GM12878 (cell line): ENCODE data around the gene HMGXB4. TPM values are rescaled to one million over a fixed set of nuclear protein-coding genes. Genes with fewer than 3 reads are reported as not detected.

Experiments
- ETV6 ChIP-seq, 2 experiments: fragments of 450-650 bp in 1 of 2; IDR thresholded peaks in 1 of 2; conservative IDR thresholded peaks in 1 of 2; 2 replicates each; pipeline ENCODE4 v1.6.1; 2014; ENCODE audit warnings: antibody characterized with exemption in 1 of 2, borderline replicate concordance in 1 of 2, low read depth in 1 of 2, mild to moderate bottlenecking in 1 of 2, moderate library complexity in 1 of 2
- JUNB ChIP-seq: IDR thresholded peaks from 2 replicates; pipeline ENCODE4 v1.6.1; 2016; ENCODE audit warnings: antibody characterized with exemption, mild to moderate bottlenecking
- MEF2B ChIP-seq: fragments of 450-650 bp; IDR thresholded peaks from 2 replicates; pipeline ENCODE4 v1.6.1; 2018; ENCODE audit warnings: mild to moderate bottlenecking, moderate library complexity; ENCODE audit not compliant: partially characterized antibody, poor library complexity, severe bottlenecking
- NBN ChIP-seq: fragments of 450-650 bp; IDR thresholded peaks from 2 replicates; pipeline ENCODE4 v1.6.1; 2016
- NFXL1 ChIP-seq: fragments of 450-650 bp; IDR thresholded peaks from 2 replicates; pipeline ENCODE4 v1.6.1; 2017; ENCODE audit warnings: antibody characterized with exemption, mild to moderate bottlenecking, borderline replicate concordance
- NR2C1 ChIP-seq: fragments of 450-650 bp; IDR thresholded peaks from 2 replicates; pipeline ENCODE4 v1.6.1; 2017; ENCODE audit warnings: antibody characterized with exemption, mild to moderate bottlenecking, moderate library complexity
- PBX3 ChIP-seq: IDR thresholded peaks from 2 replicates; pipeline ENCODE4 v1.6.1; 2011; ENCODE audit warnings: mild to moderate bottlenecking, low read depth, low read length, moderate library complexity; ENCODE audit not compliant: insufficient replicate concordance
- RBBP5 ChIP-seq: fragments of 200-600 bp; sonication (generic); conservative IDR thresholded peaks from 2 replicates; pipeline ENCODE4 v1.6.1; 2016
- SMARCA5 ChIP-seq: fragments of 450-650 bp; IDR thresholded peaks from 2 replicates; pipeline ENCODE4 v1.6.1; 2017; ENCODE audit warnings: mild to moderate bottlenecking
- SPI1 ChIP-seq: IDR thresholded peaks from 2 replicates; pipeline ENCODE4 v1.6.1; 2011; ENCODE audit warnings: low read depth, mild to moderate bottlenecking, low read length, moderate library complexity, borderline replicate concordance; ENCODE audit not compliant: insufficient read depth
- SREBF2 ChIP-seq: IDR thresholded peaks from 2 replicates; pipeline ENCODE4 v1.6.1; 2012; ENCODE audit warnings: mild to moderate bottlenecking, low read length
- polyA plus RNA-seq, 11 experiments: library from polyadenylated mRNA; depleted of rRNA in 4 of 11; unstranded in 6 of 11; stranded (reverse) in 5 of 11; fragments of >200 nt; fragmentation: Nextera tagmentation in 4 of 11; fragmentation: Illumina TruSeq in 1 of 11; extraction: Ambion mirVana in 4 of 11; extraction: Trizol in 1 of 11; gene quantifications; 1 replicate in 1 of 11; 2 replicates in 10 of 11; pipeline versions ENCODE4 v1.2.1 to v1.2.3, GENCODE V29; 2011 to 2016; ENCODE audit warnings: inconsistent platforms in 2 of 11, missing spikeins in 2 of 11, low read depth in 1 of 11
- total RNA-seq, 4 experiments: library from RNA; depleted of rRNA in 3 of 4; stranded (reverse); fragments of >200 nt in 3 of 4; fragmentation: Illumina TruSeq in 1 of 4; extraction: Trizol in 1 of 4; gene quantifications; 2 replicates each; pipeline versions ENCODE4 v1.2.1 to v1.2.3, GENCODE V29; 2013 to 2021
- TF ChIP-seq, protein P1 (sequence below), 3 experiments: IDR thresholded peaks in 2 of 3; conservative IDR thresholded peaks in 1 of 3; 2 replicates each; pipeline ENCODE4 v1.5.1; 2011; ENCODE audit warnings: low read depth in 3 of 3, low read length in 3 of 3, mild to moderate bottlenecking in 3 of 3, control low read depth in 2 of 3, moderate library complexity in 2 of 3, inconsistent platforms in 1 of 3, mixed read lengths in 1 of 3; ENCODE audit not compliant: control insufficient read depth in 2 of 3, insufficient read depth in 1 of 3; ENCODE audit errors: extremely low read depth in 1 of 3
- TF ChIP-seq, protein P2 (sequence below): fragments of 450-650 bp; IDR thresholded peaks from 2 replicates; pipeline ENCODE4 v1.6.1; 2016; ENCODE audit warnings: mild to moderate bottlenecking, moderate library complexity, borderline replicate concordance
- TF ChIP-seq, protein P3 (sequence below): fragments of 450-650 bp; IDR thresholded peaks from 2 replicates; pipeline ENCODE4 v1.6.1; 2017; ENCODE audit warnings: mild to moderate bottlenecking, moderate library complexity

Gene HMGXB4
- total and polyA plus RNA-seq, 10 of the 15 experiments (the other 5 are each of a cell fraction or from before 2014, with no cell fraction given) = 15.5 to 44.5 (median 24.9) TPM

DNA sequence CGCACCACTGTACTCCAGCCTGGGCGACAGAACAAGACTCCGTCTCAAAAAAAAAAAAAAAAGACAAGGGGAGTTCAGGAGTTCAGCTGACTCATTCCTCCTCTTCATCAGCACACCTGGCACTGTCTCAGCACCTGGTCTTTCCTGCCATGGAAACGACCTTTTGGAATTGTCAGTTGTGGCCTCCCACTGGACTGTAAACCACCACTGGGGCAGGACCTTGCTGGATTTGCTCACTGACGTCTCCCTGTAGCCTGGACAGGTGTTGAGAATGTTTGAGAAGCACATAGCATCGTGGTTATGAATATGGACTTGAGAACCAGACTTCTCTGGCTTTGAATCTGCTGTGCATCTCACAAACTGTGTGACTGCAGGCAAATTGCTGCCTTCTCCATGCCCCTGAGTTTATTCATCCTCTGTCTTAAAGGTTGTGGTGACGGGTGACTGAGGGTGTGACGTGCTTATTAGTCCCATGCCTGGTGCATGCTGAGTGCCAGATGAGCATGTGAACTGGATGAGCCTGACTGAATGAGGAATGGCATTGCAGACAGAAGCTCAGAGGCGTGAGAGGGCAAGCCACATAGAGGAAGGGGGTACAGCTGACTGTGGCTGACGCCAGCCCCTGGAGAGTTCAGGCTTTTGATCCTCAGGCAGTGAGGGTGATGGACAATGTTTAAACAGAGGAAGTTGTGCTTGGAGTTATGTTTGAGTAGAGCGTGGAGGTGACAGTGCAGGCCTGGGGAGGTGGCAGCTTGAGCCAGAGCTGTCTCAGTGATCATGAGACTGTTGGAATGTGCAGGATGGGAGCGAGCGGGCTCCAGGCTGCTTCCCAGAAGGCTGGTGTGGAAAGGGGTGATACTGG, 55.1 kb downstream of the HMGXB4 start (continued):
- TF ChIP-seq, protein P1, sequence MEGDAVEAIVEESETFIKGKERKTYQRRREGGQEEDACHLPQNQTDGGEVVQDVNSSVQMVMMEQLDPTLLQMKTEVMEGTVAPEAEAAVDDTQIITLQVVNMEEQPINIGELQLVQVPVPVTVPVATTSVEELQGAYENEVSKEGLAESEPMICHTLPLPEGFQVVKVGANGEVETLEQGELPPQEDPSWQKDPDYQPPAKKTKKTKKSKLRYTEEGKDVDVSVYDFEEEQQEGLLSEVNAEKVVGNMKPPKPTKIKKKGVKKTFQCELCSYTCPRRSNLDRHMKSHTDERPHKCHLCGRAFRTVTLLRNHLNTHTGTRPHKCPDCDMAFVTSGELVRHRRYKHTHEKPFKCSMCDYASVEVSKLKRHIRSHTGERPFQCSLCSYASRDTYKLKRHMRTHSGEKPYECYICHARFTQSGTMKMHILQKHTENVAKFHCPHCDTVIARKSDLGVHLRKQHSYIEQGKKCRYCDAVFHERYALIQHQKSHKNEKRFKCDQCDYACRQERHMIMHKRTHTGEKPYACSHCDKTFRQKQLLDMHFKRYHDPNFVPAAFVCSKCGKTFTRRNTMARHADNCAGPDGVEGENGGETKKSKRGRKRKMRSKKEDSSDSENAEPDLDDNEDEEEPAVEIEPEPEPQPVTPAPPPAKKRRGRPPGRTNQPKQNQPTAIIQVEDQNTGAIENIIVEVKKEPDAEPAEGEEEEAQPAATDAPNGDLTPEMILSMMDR (IDR thresholded peaks at IDR 0.05 in 2 of 3, conservative IDR thresholded peaks at IDR 0.05 in 1 of 3; ENCODE audit: control insufficient read depth in 2 of 3, extremely low read depth in 1 of 3, insufficient read depth in 1 of 3, low read depth in 3 of 3, low read length in 3 of 3) = no peak
- TF ChIP-seq MEF2B (no peak), ETV6 (conservative IDR thresholded peaks at IDR 0.05 in 1 of 2, IDR thresholded peaks at IDR 0.05 in 1 of 2; ENCODE audit: borderline replicate concordance in 1 of 2, low read depth in 1 of 2) (0 out of 4 replicates have a peak, but pooled peaks of 1 of the 2 experiments have one; percentile 4), JUNB (peak; percentile 56), SREBF2 (no peak), PBX3 (no peak), SPI1 (peak; percentile 44; the same call in 1 of the 2 replicates), NBN (no peak), SMARCA5 (0 out of 2 replicates have a peak, but pooled peaks have one; percentile 51), NR2C1 (no peak), RBBP5 (no peak), NFXL1 (no peak)
- TF ChIP-seq, protein P2, sequence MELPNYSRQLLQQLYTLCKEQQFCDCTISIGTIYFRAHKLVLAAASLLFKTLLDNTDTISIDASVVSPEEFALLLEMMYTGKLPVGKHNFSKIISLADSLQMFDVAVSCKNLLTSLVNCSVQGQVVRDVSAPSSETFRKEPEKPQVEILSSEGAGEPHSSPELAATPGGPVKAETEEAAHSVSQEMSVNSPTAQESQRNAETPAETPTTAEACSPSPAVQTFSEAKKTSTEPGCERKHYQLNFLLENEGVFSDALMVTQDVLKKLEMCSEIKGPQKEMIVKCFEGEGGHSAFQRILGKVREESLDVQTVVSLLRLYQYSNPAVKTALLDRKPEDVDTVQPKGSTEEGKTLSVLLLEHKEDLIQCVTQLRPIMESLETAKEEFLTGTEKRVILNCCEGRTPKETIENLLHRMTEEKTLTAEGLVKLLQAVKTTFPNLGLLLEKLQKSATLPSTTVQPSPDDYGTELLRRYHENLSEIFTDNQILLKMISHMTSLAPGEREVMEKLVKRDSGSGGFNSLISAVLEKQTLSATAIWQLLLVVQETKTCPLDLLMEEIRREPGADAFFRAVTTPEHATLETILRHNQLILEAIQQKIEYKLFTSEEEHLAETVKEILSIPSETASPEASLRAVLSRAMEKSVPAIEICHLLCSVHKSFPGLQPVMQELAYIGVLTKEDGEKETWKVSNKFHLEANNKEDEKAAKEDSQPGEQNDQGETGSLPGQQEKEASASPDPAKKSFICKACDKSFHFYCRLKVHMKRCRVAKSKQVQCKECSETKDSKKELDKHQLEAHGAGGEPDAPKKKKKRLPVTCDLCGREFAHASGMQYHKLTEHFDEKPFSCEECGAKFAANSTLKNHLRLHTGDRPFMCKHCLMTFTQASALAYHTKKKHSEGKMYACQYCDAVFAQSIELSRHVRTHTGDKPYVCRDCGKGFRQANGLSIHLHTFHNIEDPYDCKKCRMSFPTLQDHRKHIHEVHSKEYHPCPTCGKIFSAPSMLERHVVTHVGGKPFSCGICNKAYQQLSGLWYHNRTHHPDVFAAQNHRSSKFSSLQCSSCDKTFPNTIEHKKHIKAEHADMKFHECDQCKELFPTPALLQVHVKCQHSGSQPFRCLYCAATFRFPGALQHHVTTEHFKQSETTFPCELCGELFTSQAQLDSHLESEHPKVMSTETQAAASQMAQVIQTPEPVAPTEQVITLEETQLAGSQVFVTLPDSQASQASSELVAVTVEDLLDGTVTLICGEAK = no peak
- TF ChIP-seq, protein P3, sequence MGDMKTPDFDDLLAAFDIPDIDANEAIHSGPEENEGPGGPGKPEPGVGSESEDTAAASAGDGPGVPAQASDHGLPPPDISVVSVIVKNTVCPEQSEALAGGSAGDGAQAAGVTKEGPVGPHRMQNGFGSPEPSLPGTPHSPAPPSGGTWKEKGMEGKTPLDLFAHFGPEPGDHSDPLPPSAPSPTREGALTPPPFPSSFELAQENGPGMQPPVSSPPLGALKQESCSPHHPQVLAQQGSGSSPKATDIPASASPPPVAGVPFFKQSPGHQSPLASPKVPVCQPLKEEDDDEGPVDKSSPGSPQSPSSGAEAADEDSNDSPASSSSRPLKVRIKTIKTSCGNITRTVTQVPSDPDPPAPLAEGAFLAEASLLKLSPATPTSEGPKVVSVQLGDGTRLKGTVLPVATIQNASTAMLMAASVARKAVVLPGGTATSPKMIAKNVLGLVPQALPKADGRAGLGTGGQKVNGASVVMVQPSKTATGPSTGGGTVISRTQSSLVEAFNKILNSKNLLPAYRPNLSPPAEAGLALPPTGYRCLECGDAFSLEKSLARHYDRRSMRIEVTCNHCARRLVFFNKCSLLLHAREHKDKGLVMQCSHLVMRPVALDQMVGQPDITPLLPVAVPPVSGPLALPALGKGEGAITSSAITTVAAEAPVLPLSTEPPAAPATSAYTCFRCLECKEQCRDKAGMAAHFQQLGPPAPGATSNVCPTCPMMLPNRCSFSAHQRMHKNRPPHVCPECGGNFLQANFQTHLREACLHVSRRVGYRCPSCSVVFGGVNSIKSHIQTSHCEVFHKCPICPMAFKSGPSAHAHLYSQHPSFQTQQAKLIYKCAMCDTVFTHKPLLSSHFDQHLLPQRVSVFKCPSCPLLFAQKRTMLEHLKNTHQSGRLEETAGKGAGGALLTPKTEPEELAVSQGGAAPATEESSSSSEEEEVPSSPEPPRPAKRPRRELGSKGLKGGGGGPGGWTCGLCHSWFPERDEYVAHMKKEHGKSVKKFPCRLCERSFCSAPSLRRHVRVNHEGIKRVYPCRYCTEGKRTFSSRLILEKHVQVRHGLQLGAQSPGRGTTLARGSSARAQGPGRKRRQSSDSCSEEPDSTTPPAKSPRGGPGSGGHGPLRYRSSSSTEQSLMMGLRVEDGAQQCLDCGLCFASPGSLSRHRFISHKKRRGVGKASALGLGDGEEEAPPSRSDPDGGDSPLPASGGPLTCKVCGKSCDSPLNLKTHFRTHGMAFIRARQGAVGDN = peak; percentile 86; the same call in 1 of the 2 replicates
